ENCODE measurements around the gene GLYATL2.

GLYATL2 gene, protein sequence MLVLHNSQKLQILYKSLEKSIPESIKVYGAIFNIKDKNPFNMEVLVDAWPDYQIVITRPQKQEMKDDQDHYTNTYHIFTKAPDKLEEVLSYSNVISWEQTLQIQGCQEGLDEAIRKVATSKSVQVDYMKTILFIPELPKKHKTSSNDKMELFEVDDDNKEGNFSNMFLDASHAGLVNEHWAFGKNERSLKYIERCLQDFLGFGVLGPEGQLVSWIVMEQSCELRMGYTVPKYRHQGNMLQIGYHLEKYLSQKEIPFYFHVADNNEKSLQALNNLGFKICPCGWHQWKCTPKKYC

DNA sequence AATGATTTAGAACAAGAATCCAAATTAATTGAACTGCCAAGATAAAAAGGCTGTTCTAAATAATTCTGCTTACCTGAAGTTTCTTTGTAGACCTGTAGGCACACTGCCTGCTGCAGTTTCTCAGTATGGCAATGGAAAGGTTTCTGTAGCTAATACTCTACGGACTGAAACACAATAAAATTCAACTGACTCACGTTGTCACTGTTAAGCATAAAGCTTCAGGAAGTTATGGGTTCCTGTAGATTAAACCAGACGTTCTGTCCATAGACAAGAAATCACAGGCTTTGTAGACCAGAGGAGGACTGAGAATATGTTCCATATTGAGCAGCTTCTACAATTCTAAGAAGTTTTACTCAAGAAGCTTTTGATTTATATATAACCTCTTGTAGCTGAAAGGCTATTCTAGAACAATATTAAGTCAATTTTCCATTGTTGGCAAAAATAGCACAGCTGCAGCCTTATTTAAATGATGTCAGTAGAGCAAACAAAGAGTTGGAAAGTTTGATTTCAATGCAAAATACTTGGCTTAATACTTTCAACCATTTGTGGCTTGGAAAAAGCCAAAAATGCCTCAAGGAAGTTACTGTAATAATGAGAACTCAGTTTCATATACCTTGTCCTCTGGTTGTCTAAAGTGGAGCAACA lies at the start of gene GLYATL2:
TSS of gene GLYATL2 (minus strand) at position 344 of the 645 bp plus-strand sequence. CDS start 5,092 bp downstream, outside the sequence.
- DNase-seq: no peak

DNA sequence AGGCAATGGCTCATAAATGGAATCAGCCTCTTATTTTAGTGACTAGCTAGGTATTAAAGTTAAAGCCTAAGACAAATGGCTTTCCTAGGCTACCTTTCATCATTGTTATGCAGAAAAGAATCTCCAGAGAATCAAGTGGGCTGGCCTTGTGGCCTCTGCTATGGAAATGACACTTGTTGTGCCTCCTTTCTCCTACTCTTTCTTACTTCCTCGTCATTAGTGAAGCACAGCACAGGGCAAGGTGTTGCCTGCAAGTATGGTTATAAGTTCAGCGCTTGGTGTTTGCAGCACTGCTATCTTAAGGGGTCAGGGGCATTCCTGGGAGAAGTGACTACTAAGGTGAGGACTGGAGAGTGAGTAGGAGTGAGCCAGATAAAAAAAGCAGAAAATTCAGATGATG lies 49.4 kb upstream of the GLYATL2 start:
- no peak for DNase-seq

- no peak for DNase-seq
These were observed 44.1 kb upstream of the GLYATL2 start for GRCh38 chr11:58888579-58888978.

- no peak for DNase-seq
These were observed 42.9 kb upstream of the GLYATL2 start for GRCh38 chr11:58887452-58887851.

GRCh38 chr11:58880625-58881024 lies 36.1 kb upstream of the GLYATL2 start:
- DNase-seq: no peak

- no peak for DNase-seq
These were observed 35.7 kb upstream of the GLYATL2 start for GRCh38 chr11:58880166-58880565.

DNA sequence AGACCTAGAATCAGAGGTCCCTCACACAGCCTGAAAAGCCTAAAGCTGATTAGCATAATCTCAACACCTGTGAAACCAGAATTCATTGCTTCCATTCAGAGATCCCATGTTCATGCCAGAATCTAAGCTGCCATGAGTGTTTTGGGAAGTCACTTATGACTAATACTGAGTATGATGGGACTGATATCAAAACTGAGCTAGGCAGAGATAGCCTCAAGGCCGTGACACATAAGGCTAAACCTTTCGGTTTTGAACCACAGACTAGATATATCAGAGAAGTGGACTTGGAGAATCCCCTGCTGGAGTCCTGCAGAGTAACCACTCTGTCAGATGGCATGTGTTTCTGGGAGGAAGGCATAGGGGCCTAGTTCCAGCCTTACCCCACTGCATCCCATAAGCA lies 23.1 kb upstream of the GLYATL2 start:
- no peak for DNase-seq

DNA sequence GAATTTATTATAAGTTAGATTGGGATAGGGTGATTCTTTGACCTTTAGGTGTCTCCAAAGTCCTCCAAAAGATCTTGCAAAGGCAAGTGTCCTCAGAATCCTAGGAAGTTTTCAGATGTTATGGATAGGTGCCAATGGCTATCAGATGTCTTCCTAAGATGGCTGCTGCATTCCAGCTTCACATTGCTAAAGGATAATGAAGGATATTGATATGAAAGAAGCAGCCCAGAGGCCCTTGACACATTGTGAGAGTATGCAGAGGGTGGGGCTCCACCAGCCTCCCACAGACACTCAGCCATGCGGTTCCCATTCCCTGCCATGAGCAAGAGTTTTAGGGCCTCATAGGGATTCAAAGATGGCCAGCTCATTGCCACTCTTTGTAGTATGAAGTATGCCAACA lies 22.3 kb upstream of the GLYATL2 start:
- no peak for DNase-seq

DNA sequence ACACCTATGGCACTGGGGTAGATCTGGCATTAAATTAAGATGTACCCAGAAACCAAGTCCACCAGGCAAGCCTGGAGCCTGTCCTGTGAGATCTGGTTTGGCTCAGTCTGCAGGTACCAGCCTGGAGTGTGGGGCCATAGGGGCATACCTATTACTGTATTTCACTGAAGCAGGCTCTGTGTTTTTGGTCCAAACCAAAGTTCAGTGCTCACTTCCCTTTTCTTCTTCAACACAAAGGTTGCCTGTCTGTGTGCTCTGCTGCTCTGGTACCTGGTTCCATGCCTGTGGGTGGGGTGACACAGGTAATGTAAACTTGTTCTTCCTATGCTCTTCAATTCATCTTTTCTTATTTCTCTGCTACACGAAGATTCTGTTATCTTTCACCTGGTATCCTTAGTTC lies 19.8 kb upstream of the GLYATL2 start:
- DNase-seq: no peak

DNA sequence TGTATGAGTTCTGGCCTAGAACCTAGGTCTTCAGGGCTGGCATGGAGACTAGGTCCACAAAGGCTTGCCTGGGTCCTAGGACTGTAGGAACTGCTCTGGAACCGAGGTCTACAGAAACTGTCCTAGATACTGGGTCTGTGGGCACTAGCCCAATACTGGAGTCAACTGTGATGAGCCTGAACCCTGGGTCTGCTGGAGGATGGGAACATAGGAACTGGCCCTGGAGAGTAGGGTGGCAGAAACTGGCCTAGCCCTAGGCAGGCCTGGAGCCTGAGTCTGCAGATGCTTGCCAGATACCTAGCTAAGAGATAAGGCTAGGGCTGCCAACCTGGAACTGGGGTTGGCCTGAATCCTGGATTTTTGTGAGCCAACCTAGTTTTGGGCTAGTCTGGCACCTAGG lies 19.2 kb upstream of the GLYATL2 start:
- DNase-seq: no peak

DNA sequence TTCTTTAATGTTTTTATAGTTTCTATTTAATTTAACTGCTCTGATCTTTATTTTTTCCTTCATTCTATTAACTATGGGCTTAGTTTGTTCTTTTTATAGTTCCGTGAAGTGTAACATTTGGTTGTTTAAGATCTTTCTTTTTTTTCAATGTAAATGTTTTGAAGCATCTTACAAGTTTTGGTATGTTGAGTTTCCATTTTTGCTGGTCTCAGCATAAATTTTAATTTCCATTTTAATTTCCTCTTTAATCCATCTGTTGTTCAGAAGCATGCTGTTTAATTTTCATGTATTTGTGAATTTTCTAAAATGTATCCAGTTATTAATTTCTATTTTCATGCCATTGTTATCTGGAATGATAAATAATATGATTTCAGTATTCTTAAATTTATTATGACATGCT lies 17.0 kb upstream of the GLYATL2 start:
- DNase-seq: no peak

- no peak for DNase-seq
These were observed 12.3 kb upstream of the GLYATL2 start for GRCh38 chr11:58856806-58857205.

DNA sequence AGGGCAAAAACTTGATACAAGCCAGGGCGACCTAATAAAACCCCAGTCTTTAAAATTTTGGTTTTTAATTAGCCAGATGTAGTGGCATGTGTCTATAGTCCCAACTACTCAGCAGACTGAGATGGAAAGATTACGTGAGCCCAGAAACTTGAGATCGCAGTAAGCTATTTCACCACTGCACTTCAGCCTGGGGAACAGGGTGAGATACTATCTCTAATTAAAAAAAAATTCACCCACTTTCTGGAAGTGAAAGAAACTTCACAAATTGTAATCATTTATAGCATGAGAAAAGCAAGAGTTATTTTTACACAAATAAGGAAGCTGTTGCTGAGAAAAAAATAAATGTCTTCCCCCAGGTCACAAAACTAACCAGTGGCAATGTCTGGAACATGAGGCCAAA lies 882 bp upstream of the GLYATL2 start:
- no peak for DNase-seq

DNA sequence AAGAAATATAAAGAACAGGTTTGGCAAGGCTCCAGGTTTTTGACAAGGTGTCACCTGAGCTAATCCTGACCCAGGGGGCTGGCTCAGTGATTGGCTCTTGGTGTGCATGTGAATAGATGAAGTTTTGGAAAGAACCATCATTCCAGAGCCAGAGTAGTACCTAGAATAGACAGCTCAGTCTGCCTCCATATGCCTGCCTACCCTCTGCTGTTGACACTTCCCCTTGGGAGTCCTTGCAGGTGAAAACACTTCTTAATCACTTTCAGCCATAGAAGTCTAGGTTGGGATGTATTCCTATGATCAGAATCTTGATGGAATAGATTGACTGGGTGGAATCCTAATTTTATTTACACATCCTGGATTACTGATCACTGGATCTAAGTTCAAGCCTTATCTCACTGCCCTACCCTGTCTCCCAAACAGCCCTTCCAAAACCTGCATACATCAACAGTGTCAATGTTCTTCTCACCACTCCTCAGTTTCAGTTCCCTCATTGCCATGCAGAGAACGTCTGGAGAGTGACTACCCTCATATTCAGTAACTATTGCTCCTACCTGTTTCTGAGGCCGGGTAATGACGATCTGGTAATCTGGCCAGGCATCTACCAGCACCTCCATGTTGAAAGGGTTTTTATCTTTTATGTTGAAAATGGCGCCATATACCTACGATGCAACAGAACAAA lies 6.7 kb downstream of the GLYATL2 start:
- no peak for DNase-seq

GRCh38 chr11:58832056-58832645 lies 12.4 kb downstream of the GLYATL2 start:
- DNase-seq: no peak

DNA sequence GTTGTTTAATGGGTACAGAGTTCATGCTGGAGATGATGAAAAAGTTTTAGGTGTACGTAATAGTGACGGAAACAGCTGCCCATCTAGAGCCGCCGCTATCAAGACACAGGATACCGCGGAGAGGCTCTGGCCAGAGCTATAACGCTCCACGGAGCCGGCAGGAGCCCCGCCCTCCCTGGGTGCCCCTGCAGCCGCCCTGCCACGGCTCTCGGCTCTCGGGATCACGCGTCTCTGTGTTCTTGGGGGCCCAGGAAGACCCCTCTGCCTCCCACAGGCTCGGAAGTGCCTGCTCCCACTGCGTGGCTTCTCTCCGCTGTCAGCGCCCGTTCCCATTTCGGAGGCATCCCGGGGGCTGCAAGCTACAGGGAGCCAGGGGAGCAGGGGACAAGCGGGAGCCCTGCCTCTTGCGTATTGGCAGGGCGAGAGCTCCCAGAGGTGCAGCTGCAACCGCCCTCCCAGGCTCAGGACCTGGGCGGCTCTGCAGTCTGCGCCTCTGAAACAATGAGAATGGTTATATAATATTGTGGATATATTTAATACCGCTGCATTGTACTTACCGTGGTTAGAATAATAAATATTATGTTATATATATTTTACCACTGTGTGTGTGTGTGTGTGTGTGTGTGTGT lies 13.7 kb downstream of the GLYATL2 start:
- no peak for DNase-seq

DNA sequence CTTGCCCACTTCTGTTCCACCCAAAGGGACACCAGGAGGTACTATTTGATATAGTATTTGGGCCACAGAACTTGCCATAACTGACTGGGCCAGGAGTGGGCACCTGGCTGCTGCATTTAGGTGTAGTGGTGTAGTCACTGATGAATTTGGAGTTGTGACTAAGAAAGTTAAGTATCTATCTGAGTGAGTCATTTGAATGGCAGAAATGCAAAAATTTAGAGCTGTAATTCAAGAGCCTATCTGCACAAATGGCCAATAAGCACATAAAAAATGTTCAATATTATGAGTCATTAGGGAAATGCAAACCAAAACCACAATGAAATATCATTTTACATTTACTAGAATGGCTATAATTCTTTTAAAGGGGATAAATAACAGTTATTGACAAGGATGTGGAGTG lies 14.7 kb downstream of the GLYATL2 start:
- no peak for DNase-seq

GRCh38 chr11:58813693-58814092 lies 30.8 kb downstream of the GLYATL2 start:
- DNase-seq: no peak

- no peak for DNase-seq
These were observed 33.0 kb downstream of the GLYATL2 start for GRCh38 chr11:58811499-58811898.

DNA sequence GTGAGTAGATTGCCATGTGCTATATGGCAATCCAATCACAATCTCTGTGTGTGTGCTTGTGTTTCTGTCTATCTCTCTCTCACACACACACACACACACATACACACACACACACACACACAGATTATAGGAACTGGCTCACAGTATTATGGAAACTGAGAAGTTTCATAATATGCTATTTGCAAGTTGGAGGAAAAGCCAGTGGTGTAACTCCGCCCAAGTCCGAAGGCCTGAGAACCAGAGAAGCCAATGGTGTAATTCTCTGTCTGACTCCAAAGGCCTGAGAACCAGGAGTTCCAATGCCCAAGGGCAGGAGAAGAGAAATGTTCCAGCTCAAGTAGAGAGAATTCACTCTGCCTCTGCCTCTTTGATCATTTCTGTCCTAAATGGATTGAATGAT lies 37.2 kb downstream of the GLYATL2 start:
- DNase-seq: no peak

DNA sequence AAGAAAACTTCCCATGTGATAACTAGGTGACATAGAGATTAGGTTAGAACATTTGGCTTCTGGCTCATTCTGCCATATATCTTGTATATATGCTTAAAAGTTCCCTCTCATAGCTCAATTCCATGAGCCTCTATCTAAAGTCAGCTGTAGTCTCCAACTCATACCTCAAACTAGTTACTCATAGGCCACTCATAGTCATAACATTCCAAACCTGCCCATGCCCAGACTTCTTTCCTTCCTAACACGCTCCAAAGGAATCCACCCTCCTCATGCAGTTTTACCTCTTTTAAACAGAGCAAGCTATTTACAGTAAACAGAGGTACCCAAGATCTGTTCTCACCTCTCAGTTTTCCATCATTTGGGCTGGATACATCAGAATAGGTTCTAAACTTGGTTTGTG lies 39.4 kb downstream of the GLYATL2 start:
- DNase-seq: no peak

GRCh38 chr11:58801974-58802545 lies 42.4 kb downstream of the GLYATL2 start:
- no peak for DNase-seq

DNA sequence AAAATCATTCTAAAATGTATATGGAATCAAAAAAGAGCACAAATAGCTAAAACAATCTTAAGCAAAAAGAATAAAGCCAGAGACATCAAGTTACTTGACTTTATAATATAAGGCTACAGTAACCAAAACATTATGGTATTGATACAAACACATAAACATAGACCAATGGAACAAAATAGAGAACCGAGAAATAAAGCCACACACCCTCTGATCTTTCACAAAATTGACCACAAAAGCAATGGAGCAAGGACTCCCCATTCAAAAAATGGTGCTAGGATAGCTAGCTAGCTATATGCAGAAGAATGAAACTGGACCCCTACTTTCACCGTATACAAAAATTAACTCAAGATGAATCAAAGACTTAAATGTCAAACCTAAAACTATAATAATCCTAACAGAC lies 43.2 kb downstream of the GLYATL2 start:
- no peak for DNase-seq
